EL (cell line): ENCODE measurements around the gene ANKLE1.
A peak's percentile ranks its signal among the peaks of the same experiment; 100 is the strongest.
"Not testable (repeated sequence)": the region's sequence is repeated elsewhere in the genome, so short reads cannot be mapped to it uniquely, and the experiment has no call there.

ENCODE experiments used
- DNase-seq: peaks from one replicate; pipeline ENCODE4 v3.0.0-alpha.2; 2016

Gene ANKLE1

GRCh38 chr19:17285415-17286135, 3.9 kb downstream of the ANKLE1 start:
- DNase-seq = no peak

GRCh38 chr19:17286263-17286662, 4.6 kb downstream of the ANKLE1 start:
- DNase-seq = no peak

GRCh38 chr19:17286752-17287151, 5.1 kb downstream of the ANKLE1 start:
- DNase-seq = no peak

DNA sequence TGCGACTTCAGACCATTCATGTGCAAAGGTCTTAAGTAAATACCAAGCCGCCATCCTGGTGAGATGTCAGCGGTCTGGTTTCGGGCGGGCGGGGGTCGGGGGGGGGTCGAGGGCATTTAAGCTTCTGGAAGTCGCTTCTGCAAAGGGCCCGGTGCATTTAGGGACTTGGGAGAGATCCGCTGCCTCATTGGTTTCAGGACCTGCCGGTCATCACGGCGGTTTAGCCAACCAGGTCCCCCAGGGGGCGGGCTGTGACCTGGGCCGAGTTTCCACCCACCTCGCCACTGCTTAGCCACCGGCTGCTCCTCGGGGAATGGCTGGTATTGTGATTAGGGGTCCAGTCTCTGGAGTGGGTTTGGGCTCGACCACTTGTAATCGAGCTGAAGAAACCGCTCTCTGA, 7.8 kb downstream of the ANKLE1 start:
- DNase-seq = peak; percentile 84

DNA sequence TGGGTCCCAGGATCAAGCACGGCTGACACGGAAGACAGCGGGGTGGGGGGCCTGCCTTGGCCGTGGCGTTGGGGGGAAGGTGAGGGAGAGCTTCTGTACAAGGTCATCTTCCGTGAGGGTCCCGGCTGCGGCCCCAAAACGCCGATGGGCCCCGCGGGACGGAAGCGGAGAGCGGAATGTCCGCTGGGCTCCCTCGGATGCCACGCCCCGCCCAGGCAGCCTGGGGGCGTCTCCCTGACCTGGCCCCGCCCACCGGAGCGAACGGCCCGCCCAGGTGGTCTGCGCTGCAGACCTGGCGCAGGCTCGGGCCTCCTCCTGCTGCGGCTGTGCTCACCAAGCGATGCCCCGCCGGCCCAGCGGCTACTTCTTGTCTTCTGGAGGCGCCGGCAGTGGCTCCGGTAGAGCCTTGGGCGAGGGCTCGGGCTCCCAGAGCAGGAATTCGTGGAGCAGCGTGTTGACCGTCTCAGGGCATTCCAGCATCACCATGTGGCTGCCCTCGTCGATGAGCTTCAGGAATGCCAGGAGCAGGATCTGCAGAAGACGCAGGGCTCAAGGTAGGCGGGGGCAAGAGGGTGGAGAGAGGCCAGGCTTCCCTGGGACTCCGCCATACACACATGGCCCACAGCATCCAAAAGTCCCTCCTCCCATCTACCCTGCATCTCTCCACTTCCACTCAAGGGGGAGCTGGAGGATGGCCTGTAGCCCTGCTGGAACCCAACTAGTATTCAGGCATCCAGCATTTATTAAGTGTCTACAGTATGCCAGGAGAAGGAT, 10.8 kb downstream of the ANKLE1 start:
- DNase-seq = peak; percentile 93

- DNase-seq = no peak
Measured at GRCh38 chr19:17293605-17294004, 11.9 kb downstream of the ANKLE1 start.

GRCh38 chr19:17294051-17294891, 12.6 kb downstream of the ANKLE1 start:
- DNase-seq = peak; percentile 34

GRCh38 chr19:17295551-17295950, 13.8 kb downstream of the ANKLE1 start:
- DNase-seq = not testable (repeated sequence)

- DNase-seq = peak; percentile 72
Measured at GRCh38 chr19:17296273-17296672, 14.6 kb downstream of the ANKLE1 start.

DNA sequence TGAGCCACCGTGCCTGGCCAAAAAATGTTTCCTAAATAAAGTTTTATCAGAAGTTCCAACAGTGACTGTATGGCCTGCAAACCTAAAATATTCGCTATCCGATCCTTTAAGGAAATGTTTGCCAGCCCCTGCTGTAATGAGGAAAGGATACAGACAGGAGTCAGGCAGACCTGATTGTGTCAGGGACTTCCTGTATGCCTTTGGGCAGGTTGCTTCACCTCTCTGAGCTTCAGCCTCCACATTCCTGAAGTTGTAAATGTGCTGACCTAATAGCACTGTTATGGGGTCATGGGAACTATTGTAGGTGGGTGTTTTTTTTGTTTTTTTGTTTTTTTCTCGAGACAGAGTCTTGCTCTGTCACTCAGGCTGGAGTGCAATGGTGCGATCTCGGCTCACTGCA, 15.3 kb downstream of the ANKLE1 start:
- DNase-seq = peak; percentile 37

GRCh38 chr19:17300992-17301619, 19.4 kb downstream of the ANKLE1 start:
- DNase-seq = no peak

DNA sequence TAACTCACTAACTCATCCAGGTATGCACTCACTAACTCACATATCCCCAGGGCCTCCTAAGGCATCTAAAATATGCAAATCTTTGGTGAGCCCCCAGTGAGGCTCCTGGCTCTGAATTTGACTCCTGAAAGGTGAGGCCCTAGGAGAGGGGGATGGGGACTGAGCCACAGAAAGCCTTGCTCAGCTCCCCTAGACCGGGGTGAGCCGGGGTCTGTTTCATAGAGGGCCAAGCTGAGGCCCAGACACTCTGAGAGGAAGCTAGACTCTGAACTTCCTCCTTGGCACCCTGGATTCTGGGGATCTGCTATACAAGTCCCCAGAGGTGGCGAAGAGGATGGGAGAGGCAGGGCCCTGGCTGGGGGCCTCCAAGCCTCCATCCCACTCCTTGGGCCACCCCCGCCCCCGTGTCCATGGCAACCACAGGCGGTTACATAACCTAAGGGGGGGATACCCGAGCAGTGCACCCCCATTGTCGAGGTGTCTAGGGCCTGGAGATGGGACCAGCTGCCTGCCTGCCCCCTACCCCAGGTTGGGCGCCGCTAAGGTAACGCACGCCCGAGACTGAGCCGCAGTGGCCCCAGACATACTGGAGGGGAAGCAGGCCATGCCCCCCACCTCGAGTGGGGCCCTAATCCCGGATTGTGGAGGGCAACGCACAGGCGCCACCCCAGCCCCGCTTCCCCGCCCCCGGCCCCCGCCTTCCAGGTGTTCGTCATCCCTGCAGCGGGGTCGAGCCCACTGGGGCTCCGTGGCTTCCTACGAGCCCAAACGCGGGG, 20.9 kb downstream of the ANKLE1 start:
- DNase-seq = no peak

GRCh38 chr19:17303167-17303939, 21.7 kb downstream of the ANKLE1 start, which contains the start of gene ABHD8:
Gene ABHD8, minus strand, starts transcription at chr19:17303425. Its CDS starts 1,809 bp downstream, at chr19:17301616.
- DNase-seq = peak; percentile 95

- DNase-seq = no peak
Measured at GRCh38 chr19:17303940-17304267, 22.2 kb downstream of the ANKLE1 start.

GRCh38 chr19:17304386-17305215, 22.9 kb downstream of the ANKLE1 start:
- no peak for DNase-seq

DNA sequence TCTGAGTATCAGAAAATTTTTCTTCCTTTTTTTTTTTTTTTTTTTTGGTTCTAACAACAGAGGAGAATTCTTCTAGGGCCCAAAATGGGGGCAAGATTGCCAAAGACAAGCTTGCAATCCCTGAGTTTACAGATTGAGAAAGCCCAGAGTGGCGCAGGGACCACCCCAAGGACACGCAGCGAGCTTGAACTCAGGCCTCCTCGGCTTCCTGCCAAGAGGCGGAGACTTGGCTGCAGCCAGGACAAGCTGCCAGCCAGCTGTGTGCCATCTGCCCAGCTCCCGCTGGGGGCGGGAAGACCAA, 23.5 kb downstream of the ANKLE1 start:
- DNase-seq = no peak

DNA sequence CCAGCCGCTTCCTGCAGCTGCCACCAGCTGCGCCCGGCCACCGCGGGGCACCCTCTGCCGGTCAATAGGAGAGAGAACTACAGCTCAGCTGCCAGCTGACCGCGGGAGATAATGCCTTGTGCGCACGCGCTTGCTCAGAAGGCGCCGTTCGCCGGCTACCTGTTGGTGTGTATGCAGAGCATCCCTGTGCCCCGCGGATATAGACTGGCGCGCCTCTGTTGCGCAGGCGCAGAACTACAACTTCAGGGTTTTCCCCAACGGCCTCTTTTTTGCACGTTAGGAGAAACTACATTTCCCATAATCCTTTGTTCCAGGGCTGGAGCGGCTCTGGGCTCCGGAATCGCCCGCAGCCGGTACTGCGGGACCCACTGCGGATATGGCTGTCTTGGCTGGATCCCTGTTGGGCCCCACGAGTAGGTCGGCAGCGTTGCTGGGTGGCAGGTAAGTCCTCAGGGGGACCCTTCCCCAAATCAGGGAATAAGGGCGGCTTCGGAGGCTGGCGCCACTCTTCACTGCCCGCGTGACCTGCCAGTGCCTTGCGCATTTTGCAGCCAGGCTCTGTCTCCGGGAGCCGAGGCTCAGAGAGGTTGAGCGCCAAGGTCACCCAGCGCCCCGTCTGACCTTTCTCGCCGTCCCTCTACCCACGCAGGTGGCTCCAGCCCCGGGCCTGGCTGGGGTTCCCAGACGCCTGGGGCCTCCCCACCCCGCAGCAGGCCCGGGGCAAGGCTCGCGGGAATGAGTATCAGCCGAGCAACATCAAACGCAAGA, 24.0 kb downstream of the ANKLE1 start, which contains the start of gene MRPL34:
TSS of gene MRPL34 (plus strand) at position 356 of the 768 bp plus-strand sequence. CDS start at position 377, 21 bp downstream.
- peak; percentile 99 for DNase-seq

GRCh38 chr19:17306285-17306714, 24.6 kb downstream of the ANKLE1 start:
- no peak for DNase-seq

DNA sequence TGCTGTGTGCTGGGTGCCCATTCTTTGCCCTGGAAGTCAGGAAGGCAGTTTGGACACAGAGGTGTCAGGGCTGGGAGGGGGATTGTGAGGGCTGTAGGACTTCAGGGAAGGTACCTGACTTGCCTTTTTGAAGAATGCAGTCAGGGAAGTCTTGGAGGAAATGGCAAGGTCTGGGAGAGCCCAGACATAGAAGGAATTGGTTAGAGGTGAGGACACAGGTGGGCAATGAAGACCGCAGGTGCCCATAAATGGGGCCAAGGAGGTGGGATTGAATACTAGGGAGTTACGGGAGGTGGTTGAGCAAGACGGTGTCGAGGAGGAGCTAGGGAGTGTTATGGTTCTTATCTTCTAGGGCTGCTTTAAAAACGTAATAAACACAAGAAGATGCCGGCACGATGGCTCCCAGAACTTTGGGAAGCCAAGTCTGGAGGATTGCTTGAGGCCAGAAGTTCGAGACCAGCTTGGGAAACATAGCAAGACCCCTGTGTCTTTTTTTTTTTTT, 26.2 kb downstream of the ANKLE1 start:
- no peak for DNase-seq
